ENCODE results near the gene C22orf31.
"Not testable (repeated sequence)": the region's sequence is repeated elsewhere in the genome, so short reads cannot be mapped to it uniquely, and the experiment has no call there.

Gene C22orf31

DNA sequence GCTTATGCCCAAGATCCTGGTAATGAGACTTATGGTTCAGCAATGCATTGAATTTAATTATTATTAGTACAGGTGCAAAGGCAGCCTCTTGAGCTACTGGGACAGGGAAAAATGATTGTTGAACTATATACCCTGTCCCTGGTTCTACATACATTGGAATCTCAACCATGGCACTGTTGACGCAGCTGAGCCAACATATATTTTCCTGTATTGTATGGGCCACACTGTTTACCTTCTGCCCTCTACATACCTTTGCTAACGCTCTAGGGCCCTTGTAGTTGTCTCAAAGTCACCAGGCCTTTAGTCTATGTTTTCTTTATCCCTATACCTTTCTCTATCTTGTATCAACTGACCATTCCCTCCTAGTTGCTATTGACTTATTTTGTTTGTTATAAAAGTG is 33.8 kb upstream of the C22orf31 start:
- no peaks in the 10 kb centered on the region for H3K36me3 ChIP-seq
- H3K27me3 ChIP-seq: no peaks in the 10 kb centered on the region
- H3K9me3 ChIP-seq: no peaks in the 10 kb centered on the region
- no peak overlapping the region for H3K4me2 ChIP-seq
- no peak overlapping the region for H3K4me3 ChIP-seq
- no peak overlapping the region for H3K9ac ChIP-seq
- no peak overlapping the region for H3K27ac ChIP-seq
- no peaks in the 10 kb centered on the region for H4K20me1 ChIP-seq
- TF ChIP-seq Cebpa-rat (IDR thresholded peaks at IDR 0.05): no peak
- H3K4me1 ChIP-seq: no peaks in the 10 kb centered on the region

DNA sequence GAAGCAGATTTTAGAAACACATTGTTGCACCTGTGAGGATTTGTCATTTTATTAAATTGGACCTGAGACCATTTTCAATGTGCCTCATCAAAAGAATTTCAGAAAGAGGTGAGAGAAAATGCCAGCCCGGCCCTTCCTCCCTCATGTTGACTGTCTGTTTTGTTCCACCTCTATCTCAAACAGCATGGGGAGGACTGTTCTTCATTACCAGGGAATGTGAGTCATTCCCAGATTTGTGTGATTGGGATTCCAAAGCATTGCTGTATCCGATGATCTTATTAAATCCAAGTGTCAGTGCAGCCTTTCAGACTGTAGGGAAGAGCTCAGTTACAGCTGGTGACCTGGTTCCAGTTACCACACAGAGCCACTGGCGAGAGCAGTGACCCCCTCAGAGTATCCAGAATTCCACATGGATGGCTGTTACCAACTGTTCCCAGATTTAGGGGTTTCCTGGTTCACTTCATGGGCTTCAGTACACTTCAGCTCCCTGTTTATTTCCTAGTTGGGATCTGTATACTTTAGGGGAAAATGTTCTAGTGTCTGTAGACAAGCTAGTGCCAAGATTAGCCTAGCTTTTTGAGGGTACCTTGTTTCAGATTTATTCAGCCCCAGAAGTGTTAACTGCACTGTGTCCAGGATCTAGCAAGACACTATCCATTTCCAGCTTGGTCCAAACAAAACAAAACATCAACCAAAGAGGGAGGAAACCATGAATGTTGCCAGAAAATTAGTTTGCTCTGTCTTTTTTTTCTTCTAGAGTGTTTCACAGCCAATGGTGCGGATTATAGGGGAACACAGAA is 32.1 kb upstream of the C22orf31 start:
- Histone ChIP-seq H3K36me3 (no peaks in the 10 kb centered on the region), H3K27me3 (no peaks in the 10 kb centered on the region), H3K9me3 (no peaks in the 10 kb centered on the region), H3K4me2 (no peak overlapping the region), H3K4me3 (no peak overlapping the region), H3K4me1 (no peaks in the 10 kb centered on the region), H3K9ac (no peak overlapping the region), H3K27ac (no peak overlapping the region), H4K20me1 (no peaks in the 10 kb centered on the region)
- no peak for TF ChIP-seq Cebpa-rat (IDR thresholded peaks at IDR 0.05)

- H3K9ac ChIP-seq: no peak overlapping the region
- no peaks in the 10 kb centered on the region for H4K20me1 ChIP-seq
- H3K4me3 ChIP-seq: no peak overlapping the region
- TF ChIP-seq Cebpa-rat (IDR thresholded peaks at IDR 0.05): no peak
- H3K4me1 ChIP-seq: no peaks in the 10 kb centered on the region
- H3K9me3 ChIP-seq: no peaks in the 10 kb centered on the region
- no peak overlapping the region for H3K4me2 ChIP-seq
- H3K27me3 ChIP-seq: no peaks in the 10 kb centered on the region
- H3K27ac ChIP-seq: no peak overlapping the region
- no peaks in the 10 kb centered on the region for H3K36me3 ChIP-seq
Measured at GRCh38 chr22:29093030-29093429, 31.4 kb upstream of the C22orf31 start.

GRCh38 chr22:29092243-29092642 is 30.6 kb upstream of the C22orf31 start:
- Histone ChIP-seq H3K9me3 (no peaks in the 10 kb centered on the region), H3K36me3 (no peaks in the 10 kb centered on the region), H3K4me2 (no peak overlapping the region), H3K9ac (no peak overlapping the region), H3K27me3 (no peaks in the 10 kb centered on the region), H3K4me3 (no peak overlapping the region), H3K27ac (no peak overlapping the region), H4K20me1 (no peaks in the 10 kb centered on the region), H3K4me1 (no peaks in the 10 kb centered on the region)
- TF ChIP-seq Cebpa-rat (IDR thresholded peaks at IDR 0.05): no peak

DNA sequence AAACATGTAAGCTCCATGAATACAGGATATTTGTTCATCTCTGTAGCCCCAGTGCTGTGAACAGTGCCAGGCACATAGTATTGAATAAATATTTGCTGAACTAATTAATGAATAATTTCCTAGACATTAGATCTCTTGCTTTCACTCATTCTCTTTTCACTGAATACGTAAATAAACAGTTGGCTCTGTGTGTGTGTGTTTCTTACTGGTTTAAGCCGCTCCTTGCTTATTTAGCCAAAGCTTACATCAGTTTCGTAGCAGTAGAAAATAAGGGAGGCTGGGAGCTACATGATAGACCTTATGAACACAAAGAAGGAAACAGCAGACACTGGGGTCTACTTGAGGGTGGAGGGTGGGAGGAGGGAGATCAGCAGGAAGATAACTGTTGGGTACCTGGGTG is 28.4 kb upstream of the C22orf31 start:
- TF ChIP-seq Cebpa-rat (IDR thresholded peaks at IDR 0.05): no peak
- no peaks in the 10 kb centered on the region for H3K9me3 ChIP-seq
- H4K20me1 ChIP-seq: no peaks in the 10 kb centered on the region
- H3K36me3 ChIP-seq: no peaks in the 10 kb centered on the region
- no peaks in the 10 kb centered on the region for H3K4me1 ChIP-seq
- no peak overlapping the region for H3K4me2 ChIP-seq
- no peak overlapping the region for H3K4me3 ChIP-seq
- no peaks in the 10 kb centered on the region for H3K27me3 ChIP-seq
- H3K9ac ChIP-seq: no peak overlapping the region
- H3K27ac ChIP-seq: no peak overlapping the region

DNA sequence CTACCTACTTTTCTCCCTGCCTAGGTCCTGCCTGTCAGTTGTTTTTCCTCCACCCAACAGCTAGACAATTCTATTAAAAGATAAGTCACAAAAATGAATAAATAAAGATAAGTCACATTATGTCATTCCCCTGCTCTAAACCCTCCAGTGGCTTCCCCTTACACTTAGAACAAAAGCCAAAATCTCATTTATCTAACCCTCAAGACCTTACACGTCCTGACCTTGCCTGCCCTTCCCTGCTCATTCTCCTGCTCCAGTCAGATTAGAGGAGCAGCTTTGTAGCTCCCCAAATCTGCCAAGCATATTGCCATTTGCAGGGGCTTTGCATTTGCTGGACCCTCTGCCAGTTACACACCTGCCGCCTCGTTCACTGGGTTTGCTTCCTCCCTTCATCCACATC is 27.9 kb upstream of the C22orf31 start:
- TF ChIP-seq Cebpa-rat (IDR thresholded peaks at IDR 0.05): no peak
- H3K4me3 ChIP-seq: no peak overlapping the region

DNA sequence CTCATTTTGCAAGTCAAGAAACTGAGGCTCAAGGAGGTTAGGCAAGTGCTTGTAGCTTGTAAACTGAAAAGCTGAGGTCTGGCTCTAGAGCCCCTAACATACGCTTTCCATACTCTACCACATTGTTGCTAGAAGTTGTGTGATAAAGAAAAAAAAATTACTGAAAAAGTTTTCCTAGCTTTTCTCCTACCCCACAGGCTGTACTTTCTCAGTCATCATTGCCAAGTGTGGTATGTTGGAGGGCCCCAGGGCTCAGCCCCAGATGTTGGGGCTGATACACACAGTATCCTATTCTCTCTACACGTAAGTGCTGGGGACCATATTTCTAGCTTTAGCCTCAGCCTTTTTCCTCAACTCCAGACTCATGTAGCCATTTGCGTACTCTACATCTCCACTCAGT is 27.2 kb upstream of the C22orf31 start:
- no peaks in the 10 kb centered on the region for H3K9me3 ChIP-seq
- no peak overlapping the region for H3K4me3 ChIP-seq
- H3K27ac ChIP-seq: no peak overlapping the region
- H3K36me3 ChIP-seq: no peaks in the 10 kb centered on the region
- no peak for TF ChIP-seq Cebpa-rat (IDR thresholded peaks at IDR 0.05)
- no peaks in the 10 kb centered on the region for H4K20me1 ChIP-seq
- no peak overlapping the region for H3K9ac ChIP-seq
- no peak overlapping the region for H3K4me2 ChIP-seq
- H3K4me1 ChIP-seq: no peaks in the 10 kb centered on the region
- H3K27me3 ChIP-seq: no peaks in the 10 kb centered on the region

More for the DNA sequence above, 27.9 kb upstream of the C22orf31 start:
- H3K36me3 ChIP-seq: no peaks in the 10 kb centered on the region
- H3K9ac ChIP-seq: no peak overlapping the region
- no peaks in the 10 kb centered on the region for H4K20me1 ChIP-seq
- no peak overlapping the region for H3K4me2 ChIP-seq
- H3K27me3 ChIP-seq: no peaks in the 10 kb centered on the region
- no peaks in the 10 kb centered on the region for H3K9me3 ChIP-seq
- H3K4me1 ChIP-seq: no peaks in the 10 kb centered on the region
- no peak overlapping the region for H3K27ac ChIP-seq

GRCh38 chr22:29087012-29087411 is 25.4 kb upstream of the C22orf31 start:
- Histone ChIP-seq H3K36me3 (no peaks in the 10 kb centered on the region), H3K27me3 (no peaks in the 10 kb centered on the region), H4K20me1 (no peaks in the 10 kb centered on the region), H3K4me3 (no peak overlapping the region), H3K27ac (no peak overlapping the region), H3K4me1 (no peaks in the 10 kb centered on the region), H3K9me3 (no peaks in the 10 kb centered on the region), H3K4me2 (no peak overlapping the region), H3K9ac (no peak overlapping the region)
- no peak for TF ChIP-seq Cebpa-rat (IDR thresholded peaks at IDR 0.05)

DNA sequence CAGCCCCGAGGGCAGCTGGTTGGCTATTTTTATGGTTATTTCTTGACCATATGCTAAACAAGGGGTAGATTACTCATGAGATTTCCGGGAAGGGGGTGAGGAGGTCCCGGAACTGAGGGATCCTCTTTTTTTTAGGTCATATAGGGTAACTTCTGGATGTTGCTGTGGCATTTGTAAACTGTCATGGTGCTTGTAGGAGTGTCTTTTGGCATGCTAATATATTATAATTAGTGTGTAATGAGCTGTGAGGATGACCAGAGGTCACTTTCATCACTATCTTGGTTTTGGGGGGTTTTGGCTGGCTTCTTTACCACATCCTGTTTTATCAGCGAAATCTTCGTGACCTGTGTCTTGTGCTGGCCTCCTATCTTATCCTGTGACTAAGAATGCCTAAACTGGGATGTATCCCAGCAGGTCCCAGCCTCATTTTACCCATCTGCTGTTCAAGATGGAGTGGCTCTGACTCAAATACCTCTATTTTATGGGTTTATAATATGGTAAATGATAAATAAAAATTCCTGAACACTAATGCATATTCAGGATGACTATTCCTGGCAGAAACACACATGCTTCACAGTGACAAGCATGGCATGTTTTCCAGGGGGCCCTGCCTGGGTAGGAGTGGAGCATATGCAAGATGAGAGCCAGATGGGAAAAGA is 22.4 kb upstream of the C22orf31 start:
- Histone ChIP-seq H3K4me1 (no peaks in the 10 kb centered on the region), H3K9ac (no peak overlapping the region), H3K27ac (no peak overlapping the region), H4K20me1 (no peaks in the 10 kb centered on the region), H3K36me3 (no peaks in the 10 kb centered on the region), H3K27me3 (no peaks in the 10 kb centered on the region), H3K9me3 (no peaks in the 10 kb centered on the region), H3K4me2 (no peak overlapping the region), H3K4me3 (no peak overlapping the region)
- no peak for TF ChIP-seq Cebpa-rat (IDR thresholded peaks at IDR 0.05)

DNA sequence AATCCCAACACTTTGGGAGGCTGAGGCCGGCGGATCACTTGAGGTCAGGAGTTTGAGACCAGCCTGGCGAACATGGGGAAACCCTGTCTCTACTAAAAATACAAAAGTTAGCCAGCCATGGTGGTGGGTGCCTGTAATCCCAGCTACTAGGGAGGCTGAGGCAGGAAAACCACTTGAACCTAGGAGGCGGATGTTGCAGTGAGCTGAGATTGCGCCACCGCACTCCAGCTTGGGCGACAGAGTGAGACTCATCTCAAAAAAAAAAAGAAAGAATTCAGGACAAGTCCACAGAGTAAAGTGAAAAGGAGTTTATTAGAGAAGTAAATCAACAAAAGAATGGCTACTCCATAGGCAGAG is 21.9 kb upstream of the C22orf31 start:
- H3K4me3 ChIP-seq, H3K4me1 ChIP-seq, H3K36me3 ChIP-seq, H3K27ac ChIP-seq, H4K20me1 ChIP-seq, H3K27me3 ChIP-seq, H3K9me3 ChIP-seq, H3K9ac ChIP-seq, H3K4me2 ChIP-seq: not testable (repeated sequence)
